SK-N-MC (cell line): ENCODE data around the gene SCN7A.

ENCODE experiments used
- EZH2 ChIP-seq: fragments of 200-600 bp; sonication (generic); IDR thresholded peaks from one replicate; pipeline ENCODE4 v1.6.1; 2017; ENCODE audit warnings: antibody characterized with exemption
- FOXP2 ChIP-seq: optimal IDR thresholded peaks from 2 replicates; pipeline ENCODE3; 2011; ENCODE audit warnings: mild to moderate bottlenecking, moderate library complexity; ENCODE audit not compliant: insufficient read depth; ENCODE audit errors: extremely low read length, control extremely low read depth
- POLR2AphosphoS5 ChIP-seq: IDR thresholded peaks from 2 replicates; pipeline ENCODE4 v1.6.1; 2012; ENCODE audit warnings: mild to moderate bottlenecking, low read depth, low read length, borderline replicate concordance

DNA sequence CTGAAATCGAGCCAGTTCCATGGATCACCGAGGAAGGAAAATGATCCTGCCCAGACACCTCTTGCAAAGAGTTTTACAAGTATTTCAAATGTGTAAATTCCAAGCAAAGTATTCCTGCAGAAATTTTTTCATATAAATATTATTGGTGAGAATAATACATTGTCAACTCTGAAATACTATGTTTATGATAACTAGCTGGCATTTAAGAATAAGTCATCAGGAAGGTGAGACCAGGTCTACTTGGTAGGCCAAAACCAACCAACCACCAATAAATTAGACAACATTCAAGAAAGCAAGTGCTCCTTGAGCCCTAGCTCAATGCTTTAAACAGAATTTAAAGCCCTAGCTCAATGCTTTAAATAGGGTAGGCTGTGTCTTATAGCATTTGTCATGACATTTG is 21.7 kb downstream of the SCN7A start:
- TF ChIP-seq EZH2 (no peak), POLR2AphosphoS5 (no peak), FOXP2 (no peak)
